ENCODE results near the gene GINS2.

GRCh38 chr16:85716680-85717038 is 27.9 kb upstream of the GINS2 start:
- TF ChIP-seq CTCF (IDR thresholded peaks at IDR 0.05) (no peak), AFF4 (CRISPR knock-in tag; IDR thresholded peaks at IDR 0.05; ENCODE audit: borderline replicate concordance) (no peak), FOXJ3 (CRISPR knock-in tag; IDR thresholded peaks at IDR 0.05; ENCODE audit: borderline replicate concordance) (no peak), IRF2 (CRISPR knock-in tag; IDR thresholded peaks at IDR 0.05; ENCODE audit: borderline replicate concordance, low read depth) (no peak), ZNF416 (CRISPR knock-in tag; IDR thresholded peaks at IDR 0.05) (no peak), NR3C1 (CRISPR knock-in tag; conservative IDR thresholded peaks at IDR 0.05; ENCODE audit: low read depth) (no peak)
